GM13977 (cell line): ENCODE results near the gene COL8A2.

Source experiments
- DNase-seq: peaks from one replicate; pipeline ENCODE4 v3.0.0; 2012; ENCODE audit warnings: low spot score
- CTCF ChIP-seq: IDR thresholded peaks from 2 replicates; pipeline ENCODE4 v1.5.1; 2012; ENCODE audit warnings: mild to moderate bottlenecking, control low read depth; ENCODE audit not compliant: insufficient read depth; ENCODE audit errors: extremely low read depth, missing control alignments
- in situ Hi-C: fragments of 300-500 bp; cut with MboI; formaldehyde crosslinking; loops from one replicate; pipeline ENCODE4 v1.12.0; 2022; ENCODE audit warnings: low sequenced_read_pairs, low pct_unique_long_range_greater_than_20kb, mixed read lengths, inconsistent platforms; ENCODE audit not compliant: unreplicated experiment

COL8A2 gene

GRCh38 chr1:36093929-36094328, 31.1 kb downstream of the COL8A2 start:
- TF ChIP-seq CTCF, result no peak
- no peak for DNase-seq
- in situ Hi-C loops, result loop anchor here (10.0 kb wide), 1 partner anchor 91 kb away; no protein-coding TSS in a partner anchor

- in situ Hi-C loops, result loop anchor here (10.0 kb wide), 1 partner anchor 92 kb away; no protein-coding TSS in a partner anchor
- no peak for DNase-seq
- TF ChIP-seq CTCF, result no peak
Observed at GRCh38 chr1:36093226-36093625, 31.8 kb downstream of the COL8A2 start.

- DNase-seq, result no peak
- in situ Hi-C loops, result loop anchor here (10.0 kb wide), 1 partner anchor 92 kb away; no protein-coding TSS in a partner anchor
- TF ChIP-seq CTCF, result no peak
Observed at GRCh38 chr1:36092798-36093185, 32.2 kb downstream of the COL8A2 start.

GRCh38 chr1:36092166-36092797, 32.7 kb downstream of the COL8A2 start:
- no peak for TF ChIP-seq CTCF
- in situ Hi-C loops, result loop anchor here (10.0 kb wide), 1 partner anchor 93 kb away; no protein-coding TSS in a partner anchor
- no peak for DNase-seq

GRCh38 chr1:36091698-36092097, 33.3 kb downstream of the COL8A2 start:
- DNase-seq, result no peak
- TF ChIP-seq CTCF, result no peak
- in situ Hi-C loops, result loop anchor here (10.0 kb wide), 1 partner anchor 93 kb away; no protein-coding TSS in a partner anchor

- in situ Hi-C loops, result loop anchor here (10.0 kb wide), 1 partner anchor 94 kb away; no protein-coding TSS in a partner anchor
Observed at GRCh38 chr1:36091141-36091540, 33.9 kb downstream of the COL8A2 start.

More at GRCh38 chr1:36091141-36091540, 33.9 kb downstream of the COL8A2 start:
- no peak for TF ChIP-seq CTCF
- DNase-seq, result no peak
